ENCODE data around the gene CDA.
"Not testable (repeated sequence)": the region's sequence is repeated elsewhere in the genome, so short reads cannot be mapped to it uniquely, and the experiment has no call there.

The CDA gene

DNA sequence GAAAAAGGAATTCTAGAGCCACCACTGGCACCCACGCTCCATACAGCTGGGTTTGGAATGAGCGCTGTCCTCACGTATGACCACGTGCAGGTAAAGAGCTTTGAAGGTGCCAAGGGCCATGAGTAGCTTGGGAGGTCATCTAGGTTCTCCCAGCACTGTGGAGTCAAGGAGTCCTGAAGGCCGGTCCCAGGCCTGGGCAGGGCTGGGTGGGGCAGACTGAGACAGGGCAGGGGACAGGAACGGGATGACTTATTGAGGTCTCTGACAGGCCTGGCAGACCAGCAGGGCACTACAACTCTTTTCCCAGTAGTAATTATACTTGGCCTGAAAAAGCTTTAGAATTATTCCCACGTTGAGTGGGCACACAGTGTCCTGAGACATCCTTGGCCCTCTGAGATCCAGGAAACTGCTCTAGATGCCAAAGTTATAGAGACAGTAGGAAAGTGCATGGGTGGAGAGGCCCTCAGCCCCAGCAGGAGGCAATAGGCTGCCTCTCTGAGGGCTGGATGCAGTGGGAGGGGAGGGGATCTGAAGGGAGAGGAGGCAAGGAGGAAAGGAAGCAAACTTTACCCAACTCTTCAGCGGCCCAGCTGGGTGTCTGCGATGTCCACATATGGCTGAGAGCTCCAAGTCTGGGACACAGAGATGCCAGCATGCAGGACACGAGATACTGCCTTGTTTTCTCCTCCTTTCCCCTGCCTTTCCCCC lies 1.8 kb upstream of the CDA start:
- DNase-seq, result no peak
- ATAC-seq, result no peak

- no peak for DNase-seq
- ATAC-seq, result no peak
Measured at GRCh38 chr1:20587661-20588053, 1.2 kb upstream of the CDA start.

DNA sequence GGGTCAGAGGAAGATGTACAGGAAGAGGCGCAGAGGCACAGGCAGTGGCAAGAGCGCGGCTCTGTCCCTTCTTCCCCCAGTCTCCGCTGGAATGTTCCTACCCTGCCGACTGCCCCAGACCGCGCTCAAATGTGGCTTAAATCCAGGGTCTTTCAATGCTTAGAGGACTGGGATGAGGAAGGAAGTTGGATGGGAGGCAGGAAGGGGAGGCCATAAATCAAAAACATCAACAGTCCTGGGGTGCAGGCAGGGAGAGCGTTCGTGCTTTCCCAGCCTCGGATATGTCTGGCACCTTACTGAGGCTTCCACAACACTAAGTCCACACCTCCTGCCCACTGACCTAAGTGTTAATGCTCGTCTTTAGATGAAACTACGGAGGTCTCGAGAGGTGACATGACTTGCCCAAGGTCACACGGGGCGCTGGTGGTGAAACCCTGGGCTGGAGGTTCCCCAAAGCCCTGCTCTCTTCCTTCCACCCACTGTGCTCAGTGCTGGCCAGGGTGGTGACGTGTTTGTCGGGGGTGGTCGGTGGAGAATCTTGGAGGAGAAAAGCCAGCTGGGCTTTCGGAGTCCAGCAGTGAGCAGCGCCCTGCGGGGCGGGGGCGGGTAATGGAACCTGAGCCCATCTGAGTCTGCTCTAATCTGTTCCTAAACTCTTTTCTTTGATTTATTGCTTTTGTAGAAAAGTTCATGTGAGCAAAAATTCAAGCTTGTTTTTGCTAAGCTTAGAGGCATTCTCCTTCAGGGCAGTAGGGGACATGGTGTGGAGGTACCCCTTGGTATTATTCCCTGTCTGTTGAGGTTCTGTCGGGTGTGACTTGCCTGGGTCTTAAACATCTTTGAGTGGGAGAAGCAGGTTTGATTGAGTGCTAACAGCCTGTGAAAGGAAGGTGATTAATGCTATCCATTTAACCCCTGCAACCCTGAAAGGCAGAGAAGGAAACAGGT lies 708 bp downstream of the CDA start:
- ATAC-seq (no peak), DNase-seq (no peak)

GRCh38 chr1:20590306-20590777 lies 1.4 kb downstream of the CDA start:
- DNase-seq (no peak), ATAC-seq (no peak)

DNA sequence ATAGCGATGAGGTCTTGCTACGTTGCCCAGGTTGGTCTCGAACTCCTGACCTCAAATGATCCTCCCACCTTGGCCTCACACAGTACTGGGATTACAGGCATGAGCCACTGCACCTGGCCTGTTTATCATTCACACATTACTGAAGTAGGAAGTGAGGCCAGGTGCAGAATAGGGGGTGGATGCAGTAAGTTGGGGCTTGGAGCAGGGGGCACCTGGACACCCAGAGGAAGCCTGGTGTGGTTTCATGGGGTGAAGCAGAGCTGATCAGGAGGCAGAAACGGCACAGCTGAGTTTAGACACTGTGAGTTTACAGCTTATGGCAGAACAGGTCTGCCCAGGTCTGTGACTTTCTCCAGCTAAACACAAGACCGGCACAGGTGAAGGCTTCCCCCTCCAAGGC lies 4.9 kb downstream of the CDA start:
- no peak for DNase-seq
- ATAC-seq, result no peak

DNA sequence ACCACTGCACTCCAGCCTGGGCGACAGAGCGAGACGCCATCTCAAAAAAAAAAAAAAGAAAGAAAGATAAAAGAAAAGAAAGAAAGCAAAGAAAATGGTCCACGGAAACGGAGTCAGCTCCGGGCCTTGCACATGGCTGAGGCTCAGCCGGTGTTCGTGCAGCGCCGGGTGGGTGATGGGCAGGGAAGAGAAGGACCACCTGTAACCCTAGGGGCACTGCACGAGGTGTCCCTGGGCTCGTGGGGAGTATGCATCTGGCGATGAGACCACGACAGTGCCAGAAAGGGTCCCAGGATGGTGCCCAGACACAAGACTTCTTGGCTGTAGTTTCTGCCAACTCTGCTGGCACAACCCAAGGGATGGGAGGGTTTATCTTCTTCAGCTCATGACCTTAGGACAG lies 5.8 kb downstream of the CDA start:
- DNase-seq, result no peak
- ATAC-seq, result no peak

DNA sequence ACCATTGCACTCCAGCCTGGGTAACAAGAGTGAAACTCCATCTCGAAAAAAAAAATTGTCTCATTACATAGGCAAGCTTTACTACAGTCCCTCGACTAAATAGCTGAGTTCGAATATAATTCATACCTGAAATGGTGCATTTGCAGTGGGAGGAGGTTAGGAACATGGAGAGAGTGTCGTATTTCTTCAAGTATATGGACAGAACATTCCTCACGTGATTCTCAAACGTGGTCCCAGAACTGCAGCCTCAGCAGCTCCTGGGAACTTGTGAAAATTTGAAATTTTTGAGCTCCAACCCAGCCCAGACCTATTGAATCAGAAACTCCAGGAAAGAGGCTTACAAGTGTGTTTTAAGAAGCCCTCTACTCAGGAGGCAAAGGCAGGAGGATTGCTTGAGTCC lies 7.2 kb downstream of the CDA start:
- ATAC-seq, result no peak
- DNase-seq, result no peak

GRCh38 chr1:20597650-20598049 lies 8.8 kb downstream of the CDA start:
- ATAC-seq, result no peak

GRCh38 chr1:20600156-20600555 lies 11.3 kb downstream of the CDA start:
- ATAC-seq (no peak), DNase-seq (no peak)

More at GRCh38 chr1:20597650-20598049, 8.8 kb downstream of the CDA start:
- no peak for DNase-seq

GRCh38 chr1:20601129-20601825 lies 12.4 kb downstream of the CDA start:
- no peak for ATAC-seq
- no peak for DNase-seq

DNA sequence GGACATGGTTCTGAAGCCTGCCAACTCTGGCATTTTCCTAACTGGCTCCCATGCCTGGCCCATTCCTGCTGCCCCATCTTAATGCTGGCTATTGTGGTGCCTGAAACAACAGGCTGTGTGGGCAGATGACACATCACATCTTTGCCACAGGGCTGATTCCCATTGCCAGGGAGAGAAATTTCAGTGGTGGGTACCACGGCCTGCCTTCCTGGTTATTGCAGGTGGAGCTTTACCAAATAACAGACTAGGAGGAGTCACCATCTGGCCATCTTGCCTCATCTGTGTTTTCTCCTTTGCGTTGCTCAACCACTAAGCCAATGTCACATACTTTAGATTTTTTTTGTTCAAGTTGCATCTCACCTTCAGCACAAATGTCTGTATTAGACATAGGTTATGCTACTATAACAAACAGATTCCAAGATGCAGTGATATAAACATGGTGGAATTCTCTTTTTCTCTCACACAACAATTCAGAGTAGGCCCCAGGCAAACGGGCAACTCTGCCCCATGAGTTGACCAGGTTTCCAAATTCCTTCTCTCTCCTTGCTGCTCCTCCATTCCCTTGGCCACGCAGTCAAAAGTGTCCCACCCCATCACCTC lies 14.1 kb downstream of the CDA start:
- ATAC-seq (no peak), DNase-seq (no peak)

DNA sequence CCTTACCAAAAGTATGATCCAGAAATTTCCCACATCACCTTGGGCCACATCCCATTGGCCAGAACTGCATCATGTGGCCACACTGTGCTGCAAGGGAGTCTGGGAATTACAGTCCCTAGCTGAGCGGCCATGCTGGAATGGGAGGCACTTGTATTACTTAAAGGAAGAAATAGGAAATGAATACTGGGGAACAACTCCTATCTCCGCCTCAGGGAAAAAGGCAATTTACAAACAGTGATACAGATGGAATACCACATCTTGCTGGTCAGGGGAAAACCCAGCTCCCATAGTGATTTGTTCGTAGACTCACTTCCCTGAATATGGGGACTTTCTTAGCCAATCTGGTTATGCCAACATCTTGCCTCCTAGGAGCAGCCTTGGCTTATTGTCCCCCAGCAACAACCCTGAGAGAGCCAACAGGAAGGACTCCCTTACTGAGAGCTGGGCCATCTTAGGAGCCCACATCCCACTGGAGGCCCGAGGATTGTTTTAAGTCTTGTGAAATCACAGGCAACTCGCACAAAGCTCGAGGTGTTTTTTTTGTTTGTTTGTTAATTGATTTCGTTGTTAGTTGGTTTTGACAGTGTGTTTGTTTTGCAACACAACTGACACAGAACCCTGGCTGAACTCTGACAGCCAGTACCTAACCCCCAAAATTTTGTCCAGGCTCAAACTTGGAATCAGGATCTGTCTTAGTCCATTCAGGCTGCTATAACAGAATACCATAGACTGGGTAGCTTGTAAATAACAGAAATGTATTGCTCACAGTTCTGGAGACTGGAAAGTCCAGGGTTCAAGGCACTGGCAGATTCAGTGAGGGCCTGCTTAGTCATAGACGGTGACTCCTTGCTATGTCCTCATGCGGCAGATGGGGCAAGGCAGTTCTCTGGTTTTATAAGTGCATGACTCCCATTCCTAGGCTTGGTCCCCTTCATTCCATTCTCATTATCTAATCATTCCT lies 14.9 kb downstream of the CDA start:
- no peak for DNase-seq

DNA sequence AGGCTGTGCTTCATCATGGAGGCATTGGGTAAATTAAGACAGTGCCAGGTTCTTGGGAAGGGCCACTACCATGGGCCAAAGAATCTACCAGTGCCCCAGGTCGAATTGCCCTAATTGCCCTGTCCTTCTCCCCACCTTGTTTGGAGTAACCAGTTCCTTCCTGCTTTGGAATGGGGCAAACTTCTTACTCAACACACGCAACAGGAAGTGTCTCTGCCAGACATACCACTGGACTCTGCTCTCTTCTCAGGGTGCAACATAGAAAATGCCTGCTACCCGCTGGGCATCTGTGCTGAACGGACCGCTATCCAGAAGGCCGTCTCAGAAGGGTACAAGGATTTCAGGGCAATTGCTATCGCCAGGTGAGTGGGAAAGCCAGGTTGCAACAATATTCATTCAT lies 15.8 kb downstream of the CDA start:
- no peak for ATAC-seq
- no peak for DNase-seq

More for the DNA sequence above, 14.9 kb downstream of the CDA start:
- ATAC-seq, result no peak

DNA sequence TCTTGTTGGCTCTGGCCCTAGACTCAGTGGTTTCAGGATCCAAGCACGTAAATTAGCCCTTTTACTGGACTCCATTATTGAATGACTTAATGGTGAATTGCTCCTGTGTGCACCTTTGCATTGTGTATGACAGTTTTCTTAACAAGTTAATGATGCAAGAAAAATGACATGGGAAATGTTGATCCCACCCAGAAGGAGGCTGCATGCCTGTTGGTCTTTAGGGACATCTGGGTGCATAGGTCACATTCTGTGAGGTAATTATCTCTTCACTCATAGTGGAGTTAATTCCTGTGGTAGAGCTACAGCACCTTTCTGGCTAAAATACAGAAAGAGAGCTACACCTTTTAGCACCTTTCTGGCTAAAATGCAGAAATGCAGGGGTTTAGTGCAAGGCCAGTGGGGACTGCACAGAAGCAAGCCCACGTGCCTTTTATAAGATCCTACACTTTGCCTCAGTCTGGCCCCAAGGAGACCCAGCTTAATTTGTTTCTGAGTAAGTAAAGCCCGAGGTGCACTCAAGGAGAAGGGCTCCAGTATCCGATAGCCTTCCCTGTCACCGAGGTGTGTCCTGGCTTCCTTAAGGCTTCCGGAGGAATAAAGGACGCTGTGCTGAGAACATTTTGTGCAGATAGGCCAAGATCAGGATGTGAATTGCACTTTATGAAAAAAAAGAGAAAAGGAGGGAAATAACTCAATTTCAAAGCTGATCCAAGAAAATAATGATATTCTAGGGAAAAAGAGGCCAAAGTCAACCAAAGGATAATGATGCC lies 18.1 kb downstream of the CDA start:
- not testable (repeated sequence) for ATAC-seq, DNase-seq

GRCh38 chr1:20609541-20609940 lies 20.6 kb downstream of the CDA start:
- no peak for ATAC-seq
- no peak for DNase-seq

DNA sequence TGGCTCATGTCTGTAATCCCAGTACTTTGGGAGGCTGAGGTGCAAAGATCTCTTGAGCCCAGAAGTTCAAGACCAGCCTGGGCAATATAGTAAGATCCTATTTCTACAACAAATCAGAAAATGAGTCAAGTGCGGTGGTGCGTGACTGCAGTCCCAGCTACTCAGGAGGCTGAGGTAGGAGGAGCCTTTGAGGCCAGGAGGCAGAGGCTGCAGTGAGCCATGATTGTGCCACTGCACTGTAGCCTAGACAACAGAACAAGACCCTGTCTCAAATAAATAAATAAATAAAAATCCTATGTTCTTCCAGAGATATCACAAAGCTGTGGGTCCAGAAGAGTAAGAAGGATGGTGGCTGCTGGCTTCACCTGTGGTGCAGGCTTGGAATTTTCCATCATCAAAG lies 22.1 kb downstream of the CDA start:
- ATAC-seq, result no peak

GRCh38 chr1:20611652-20612051 lies 22.8 kb downstream of the CDA start:
- no peak for ATAC-seq

More for the DNA sequence above, 22.1 kb downstream of the CDA start:
- no peak for DNase-seq

DNA sequence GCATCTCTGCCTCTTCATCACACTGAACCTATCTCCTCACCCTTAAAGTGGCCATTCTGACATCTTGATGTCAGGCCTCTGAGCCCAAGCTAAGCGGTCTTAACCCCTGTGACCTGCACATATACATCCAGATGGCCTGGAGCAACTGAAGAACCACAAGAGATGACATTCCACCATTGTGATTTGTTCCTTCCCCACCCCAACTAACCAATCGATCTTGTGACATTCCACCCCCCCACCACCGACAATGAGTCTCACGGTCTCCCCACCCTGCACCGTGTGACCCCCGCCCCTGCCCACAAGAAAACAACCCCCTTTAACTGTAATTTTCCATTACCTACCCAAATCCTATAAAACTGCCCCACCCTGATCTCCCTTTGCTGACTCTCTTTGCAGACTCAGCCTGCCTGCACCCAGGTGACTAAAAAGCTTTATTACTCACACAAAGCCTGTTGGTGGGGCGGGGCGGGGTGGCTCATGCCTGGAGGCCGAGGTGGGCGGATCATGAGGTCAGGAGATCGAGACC lies 23.4 kb downstream of the CDA start:
- DNase-seq (no peak), ATAC-seq (no peak)

More at GRCh38 chr1:20611652-20612051, 22.8 kb downstream of the CDA start:
- no peak for DNase-seq

GRCh38 chr1:20614131-20614579 lies 25.3 kb downstream of the CDA start:
- no peak for DNase-seq
- no peak for ATAC-seq

All from stimulated activated naive CD8-positive, alpha-beta T cell treated with anti-CD3 and anti-CD28 coated beads, Interleukin-15, Interleukin-2, amounts not matched to agents 100 U/mL and 50 U/mL, for 24 hours (primary cell).